Heart right ventricle (tissue), 16 donors: ENCODE measurements around the gene ALG9. TPM values are rescaled to one million over a fixed set of nuclear protein-coding genes. Genes with fewer than 3 reads are reported as not detected.

Experiments
- ATAC-seq, 8 donors: fragments of 200-7000 bp; cut with Tn5 transposase; one replicate each; pipeline ENCODE4 v1.9.1; 2020; ENCODE audit warnings: mild to moderate bottlenecking in 8 of 8, moderate library complexity in 8 of 8, moderate number of reproducible peaks in 1 of 8
- DNase-seq, 2 donors: peaks; one replicate each; pipeline ENCODE4 v3.0.0-alpha.2; 2020
- H3K27ac ChIP-seq, 10 donors: fragments of 200-600 bp; sonication (generic) in 2 of 10; one replicate each; pipeline versions ENCODE4 v1.5.0 to v1.8.0; 2020 to 2022; ENCODE audit warnings: mild to moderate bottlenecking in 3 of 10
- H3K27me3 ChIP-seq, 7 donors: fragments of 200-600 bp; one replicate each; pipeline ENCODE4 v1.8.0; 2021 to 2022; ENCODE audit warnings: mild to moderate bottlenecking in 2 of 7
- H3K36me3 ChIP-seq, 9 donors: fragments of 200-600 bp; sonication (generic) in 1 of 9; one replicate each; pipeline versions ENCODE4 v1.5.0 to v1.8.0; 2020 to 2022; ENCODE audit warnings: mild to moderate bottlenecking in 2 of 9
- H3K4me1 ChIP-seq, 9 donors: fragments of 200-600 bp; sonication (generic) in 1 of 9; one replicate each; pipeline versions ENCODE4 v1.5.0 to v1.8.0; 2020 to 2022; ENCODE audit warnings: mild to moderate bottlenecking in 4 of 9
- H3K4me3 ChIP-seq, 10 donors: fragments of 200-600 bp; sonication (generic) in 2 of 10; one replicate each; pipeline versions ENCODE4 v1.5.0 to v1.8.0; 2020 to 2022; ENCODE audit warnings: mild to moderate bottlenecking in 7 of 10, moderate library complexity in 2 of 10
- H3K9me3 ChIP-seq, 11 donors: fragments of 200-600 bp in 10 of 11; sonication (generic) in 2 of 11; one replicate each; pipeline versions ENCODE4 v1.5.0 to v1.8.0; 2013 to 2022; ENCODE audit warnings: mild to moderate bottlenecking in 2 of 11, control low read depth in 1 of 11, moderate library complexity in 1 of 11
- CTCF ChIP-seq, 9 donors: fragments of 200-600 bp; sonication (generic) in 2 of 9; IDR thresholded peaks; one replicate each; pipeline versions ENCODE4 v1.5.0 to v1.8.0; 2021 to 2022; ENCODE audit warnings: antibody characterized with exemption in 9 of 9, mild to moderate bottlenecking in 5 of 9, moderate library complexity in 1 of 9
- WGBS, 2 donors: extraction: QIAGEN DNeasy Blood & Tissue Kit; methylation state at CpG; one replicate each; pipeline ENCODE4 v1.1.7; 2013; ENCODE audit warnings: inconsistent platforms in 1 of 2; 5-methylcytosine and 5-hydroxymethylcytosine counted together
- intact Hi-C, 10 donors: fragments of 100-400 bp; cut with DNase I; formaldehyde crosslinking; loops; one replicate each; pipeline versions ENCODE4 v1.11.1 to v1.14.2; 2022
- polyA plus RNA-seq, 2 donors: library from polyadenylated mRNA; stranded (reverse); fragments of 200-250 nt; gene quantifications; one replicate each; pipeline ENCODE4 v1.2.3, GENCODE V29; 2013
- total RNA-seq, 10 donors: library from RNA; stranded (reverse); fragmentation: NEBNext Ultra II Directional in 3 of 10; extraction: Animal tissue kit (Norgen Biotek cat#: 25700) in 3 of 10; gene quantifications; one replicate each; pipeline versions ENCODE4 v1.2.1 to v1.2.4, GENCODE V29; 2021 to 2023
- donor health status: Arrhythmogenic right ventricular cardiomyopathy.
- donor health status: ischemic (EF 13 %, LVEDD 7.1; RV severe dilation, severe dysfunction).
- donor health status: healthy with polysubstance abuse.
- donor health status: DM: no; HTN: yes; CAD: no.
- donor health status: DM: no; HTN: no; CAD: no.
- donor health status: ischemic (EF 25% LVEDD 6.9; RV normal size, moderate dysfunction).
- donor health status: ischemic (EF 25% LVEDD 5.7; RV mildly dilated, moderate dysfunction).
- donor health status: healthy.
- donor health status: DM: yes; HTN: yes; CAD: no.
- donor health status: Ischemic cardiomyopathy.
- donor health status: ischemic (EF 35%, LVEDD 5.7; RV mildly dilated, moderate dysfunction).
- donor health status: nonischemic (EF 11% LVEDD 7.7; RV severe dilation, severe dysfunction).
- donor health status: DM: yes; HTN: yes; CAD: no.
- donor health status: PGD.
- donor health status: ischemic (EF 29% LVEDD 5.4; RV normal size, mild dysfunction).
- donor health status: nonischemic (EF 23%, LVEDD 6.1; RV moderate dilation, normal function).

The ALG9 gene
- total and polyA plus RNA-seq, 12 donors, result 12.8 to 26.5 (median 18.5) TPM

GRCh38 chr11:111798279-111798678 is 73.1 kb downstream of the ALG9 start:
- intact Hi-C loops, result no loop called here
- no peak for TF ChIP-seq CTCF (IDR thresholded peaks at IDR 0.05)
- ATAC-seq (no peak), DNase-seq (no peak)
- peaks cover 0 to 22% (median 0%) of the 10 kb centered on the region in 11 donors for H3K9me3 ChIP-seq
- no peak overlapping the region for H3K4me3 ChIP-seq
- WGBS, 2 donors, result 92 to 100% methylated on average over 1 of the region's 1 CpG
- peaks cover 0 to 12% (median 6%) of the 10 kb centered on the region in 9 donors for H3K4me1 ChIP-seq
- no peaks in the 10 kb centered on the region for H3K27me3 ChIP-seq
- H3K36me3 ChIP-seq, result peaks cover 0 to 38% (median 0%) of the 10 kb centered on the region in 9 donors
- no peak overlapping the region for H3K27ac ChIP-seq

GRCh38 chr11:111797145-111797581 is 74.2 kb downstream of the ALG9 start:
- H3K27ac ChIP-seq, result peak overlapping the region in 1 of 10 donors; percentile 24
- peaks cover 0 to 22% (median 0%) of the 10 kb centered on the region in 11 donors for H3K9me3 ChIP-seq
- TF ChIP-seq CTCF (IDR thresholded peaks at IDR 0.05), result no peak
- H3K4me3 ChIP-seq, result no peak overlapping the region
- intact Hi-C loops, result no loop called here
- peaks cover 0 to 15% (median 6%) of the 10 kb centered on the region in 9 donors for H3K4me1 ChIP-seq
- WGBS, 2 donors, result 96 to 100% methylated on average over 2 of the region's 2 CpGs
- H3K36me3 ChIP-seq, result peaks cover 0 to 28% (median 0%) of the 10 kb centered on the region in 9 donors
- DNase-seq (no peak), ATAC-seq (peak in 1 of 8 donors; percentile 21)
- no peaks in the 10 kb centered on the region for H3K27me3 ChIP-seq

DNA sequence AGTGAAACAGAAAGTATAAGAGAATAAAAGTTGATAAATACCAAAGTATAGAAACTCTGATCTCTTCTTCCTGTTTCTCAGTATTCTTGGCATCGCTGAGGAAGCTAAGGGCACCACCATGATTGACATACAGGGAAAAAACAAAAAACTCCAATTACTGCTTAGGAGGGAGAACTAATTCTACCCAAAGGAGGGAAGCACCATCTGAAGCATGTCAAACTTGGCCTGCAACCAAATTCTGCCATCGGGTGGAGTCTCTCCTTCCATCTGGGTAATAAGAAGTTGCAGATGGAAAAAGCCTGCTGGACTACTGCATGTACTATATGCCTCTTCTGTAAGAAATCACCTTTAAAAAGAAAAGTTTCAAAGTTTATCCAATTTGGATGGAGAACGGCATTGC is 74.7 kb downstream of the ALG9 start:
- no peak overlapping the region for H3K4me3 ChIP-seq
- H3K4me1 ChIP-seq, result peaks cover 0 to 15% (median 6%) of the 10 kb centered on the region in 9 donors
- 58 to 60% methylated on average over 3 of the region's 3 CpGs for WGBS, 2 donors
- no peaks in the 10 kb centered on the region for H3K27me3 ChIP-seq
- intact Hi-C loops, result no loop called here
- peaks cover 0 to 22% (median 0%) of the 10 kb centered on the region in 11 donors for H3K9me3 ChIP-seq
- no peak for DNase-seq
- H3K36me3 ChIP-seq, result peaks cover 0 to 28% (median 0%) of the 10 kb centered on the region in 9 donors
- peak overlapping the region in 1 of 10 donors; percentile 24 for H3K27ac ChIP-seq
- no peak for TF ChIP-seq CTCF (IDR thresholded peaks at IDR 0.05)
- ATAC-seq, result no peak

- WGBS, 2 donors, result 92 to 97% methylated on average over 7 of the region's 7 CpGs
- Histone ChIP-seq H3K36me3 (peaks cover 0 to 28% (median 0%) of the 10 kb centered on the region in 9 donors), H3K9me3 (peaks cover 0 to 22% (median 0%) of the 10 kb centered on the region in 11 donors), H3K27ac (no peak overlapping the region), H3K27me3 (no peaks in the 10 kb centered on the region), H3K4me1 (peaks cover 0 to 11% (median 2%) of the 10 kb centered on the region in 9 donors), H3K4me3 (no peak overlapping the region)
- TF ChIP-seq CTCF (IDR thresholded peaks at IDR 0.05), result no peak
- intact Hi-C loops, result no loop called here
- DNase-seq (no peak), ATAC-seq (no peak)
Observed at GRCh38 chr11:111795334-111795985, 75.9 kb downstream of the ALG9 start.
